Nephron (organoid): ENCODE data around the gene PBX2.

Experiments used
- H3K27ac Mint-ChIP-seq, 3 experiments: 2 replicates each; pipeline ENCODE4 v1.8.0; 2020; ENCODE audit warnings: mixed read lengths in 3 of 3, mild to moderate bottlenecking in 2 of 3, moderate library complexity in 1 of 3
- H3K27me3 Mint-ChIP-seq: 2 replicates; pipeline ENCODE4 v1.8.0; 2021; ENCODE audit warnings: low read depth, mild to moderate bottlenecking, moderate library complexity, mixed read lengths
- H3K36me3 Mint-ChIP-seq: 2 replicates; pipeline ENCODE4 v1.8.0; 2020; ENCODE audit warnings: low read depth, mixed read lengths
- H3K4me1 Mint-ChIP-seq: 2 replicates; pipeline ENCODE4 v1.8.0; 2020; ENCODE audit warnings: mixed read lengths
- H3K4me3 Mint-ChIP-seq, 3 experiments: 2 replicates each; pipeline ENCODE4 v1.8.0; 2020; ENCODE audit warnings: mild to moderate bottlenecking in 3 of 3, mixed read lengths in 3 of 3, moderate library complexity in 2 of 3
- H3K9me3 Mint-ChIP-seq: 2 replicates; pipeline ENCODE4 v1.8.0; 2020; ENCODE audit warnings: mixed read lengths
- CTCF ChIP-seq, 3 experiments: fragments of 200-600 bp; sonication (generic); IDR thresholded peaks; one replicate each; pipeline ENCODE4 v1.5.0; 2021; ENCODE audit warnings: antibody characterized with exemption in 3 of 3; ENCODE audit not compliant: unreplicated experiment in 3 of 3

Gene PBX2

GRCh38 chr6:32223258-32224235, 33.5 kb upstream of the PBX2 start, which contains the start of gene NOTCH4:
Gene NOTCH4 (minus strand): TSS chr6:32224067. CDS start chr6:32223928, 139 bp downstream.
- Mint-ChIP-seq H3K27me3 (peaks cover 9% of the 10 kb centered on the region), H3K36me3 (no peaks in the 10 kb centered on the region), H3K27ac (no peak within 1 kb of the TSS), H3K9me3 (no peaks in the 10 kb centered on the region), H3K4me3 (no peak within 1 kb of the TSS), H3K4me1 (no peaks in the 10 kb centered on the region)
- no peak for TF ChIP-seq CTCF (IDR thresholded peaks at IDR 0.05; ENCODE audit: unreplicated experiment in 3 of 3)

- Mint-ChIP-seq H3K4me3 (no peak overlapping the region), H3K36me3 (no peaks in the 10 kb centered on the region), H3K27ac (no peak overlapping the region), H3K9me3 (no peaks in the 10 kb centered on the region), H3K4me1 (no peaks in the 10 kb centered on the region), H3K27me3 (peaks cover 9% of the 10 kb centered on the region)
- no peak for TF ChIP-seq CTCF (IDR thresholded peaks at IDR 0.05; ENCODE audit: unreplicated experiment in 3 of 3)
Measured at GRCh38 chr6:32222333-32223230, 32.6 kb upstream of the PBX2 start.

GRCh38 chr6:32220021-32220420, 30.0 kb upstream of the PBX2 start:
- no peaks in the 10 kb centered on the region for H3K9me3 Mint-ChIP-seq
- H3K36me3 Mint-ChIP-seq, result no peaks in the 10 kb centered on the region
- no peak for TF ChIP-seq CTCF (IDR thresholded peaks at IDR 0.05; ENCODE audit: unreplicated experiment in 3 of 3)
- peaks cover 9% of the 10 kb centered on the region for H3K27me3 Mint-ChIP-seq
- H3K4me3 Mint-ChIP-seq, result no peak overlapping the region
- H3K27ac Mint-ChIP-seq, result no peak overlapping the region
- H3K4me1 Mint-ChIP-seq, result no peaks in the 10 kb centered on the region

- H3K36me3 Mint-ChIP-seq, result no peaks in the 10 kb centered on the region
- H3K27me3 Mint-ChIP-seq, result peaks cover 5% of the 10 kb centered on the region
- H3K9me3 Mint-ChIP-seq, result no peaks in the 10 kb centered on the region
- no peak for TF ChIP-seq CTCF (IDR thresholded peaks at IDR 0.05; ENCODE audit: unreplicated experiment in 3 of 3)
- H3K4me1 Mint-ChIP-seq, result no peaks in the 10 kb centered on the region
- no peak overlapping the region for H3K27ac Mint-ChIP-seq
- no peak overlapping the region for H3K4me3 Mint-ChIP-seq
Measured at GRCh38 chr6:32218167-32218566, 28.2 kb upstream of the PBX2 start.

- H3K4me3 Mint-ChIP-seq, result no peak overlapping the region
- no peaks in the 10 kb centered on the region for H3K4me1 Mint-ChIP-seq
- H3K36me3 Mint-ChIP-seq, result no peaks in the 10 kb centered on the region
- no peak overlapping the region for H3K27ac Mint-ChIP-seq
- TF ChIP-seq CTCF (IDR thresholded peaks at IDR 0.05; ENCODE audit: unreplicated experiment in 3 of 3), result no peak
- H3K9me3 Mint-ChIP-seq, result no peaks in the 10 kb centered on the region
- H3K27me3 Mint-ChIP-seq, result no peaks in the 10 kb centered on the region
Measured at GRCh38 chr6:32216998-32217397, 27.0 kb upstream of the PBX2 start.
